HFFc6 (cell line): Measurements from ENCODE around the gene CCSER1. TPM values are rescaled to one million over a fixed set of nuclear protein-coding genes. Genes with fewer than 3 reads are reported as not detected.

ENCODE experiments used
- DNase-seq: peaks from one replicate; pipeline ENCODE4 v3.0.0-alpha.2; 2018
- H3K27ac Mint-ChIP-seq: 2 replicates; pipeline ENCODE4 v1.8.0; 2020; ENCODE audit warnings: mild to moderate bottlenecking, mixed read lengths
- H3K27me3 Mint-ChIP-seq: 2 replicates; pipeline ENCODE4 v1.8.0; 2021; ENCODE audit warnings: mild to moderate bottlenecking, moderate library complexity, mixed read lengths; ENCODE audit not compliant: insufficient read depth
- H3K36me3 Mint-ChIP-seq: 2 replicates; pipeline ENCODE4 v1.8.0; 2021; ENCODE audit warnings: low read depth, mixed read lengths
- H3K4me1 Mint-ChIP-seq: 2 replicates; pipeline ENCODE4 v1.8.0; 2020; ENCODE audit warnings: low read depth, mixed read lengths
- H3K4me3 Mint-ChIP-seq: 2 replicates; pipeline ENCODE4 v1.8.0; 2020; ENCODE audit warnings: mild to moderate bottlenecking, moderate library complexity, mixed read lengths
- H3K9me3 Mint-ChIP-seq: 2 replicates; pipeline ENCODE4 v1.8.0; 2020; ENCODE audit warnings: mild to moderate bottlenecking, mixed read lengths
- total RNA-seq, 6 experiments: library from RNA; stranded (reverse); fragmentation: NEBNext Ultra II Directional; extraction: Animal tissue kit (Norgen Biotek cat#: 25700); gene quantifications; 2 replicates in 1 of 6; 3 replicates in 5 of 6; pipeline ENCODE4 v1.2.3, GENCODE V29; 2021
- TF ChIP-seq, protein P1 (sequence below): fragments of 200-600 bp; sonication (generic); IDR thresholded peaks from 2 replicates; pipeline ENCODE4 v1.5.0; 2021; ENCODE audit warnings: antibody characterized with exemption, mild to moderate bottlenecking

CCSER1 gene
- total RNA-seq, 6 experiments from 2014 or later, result not detected

DNA sequence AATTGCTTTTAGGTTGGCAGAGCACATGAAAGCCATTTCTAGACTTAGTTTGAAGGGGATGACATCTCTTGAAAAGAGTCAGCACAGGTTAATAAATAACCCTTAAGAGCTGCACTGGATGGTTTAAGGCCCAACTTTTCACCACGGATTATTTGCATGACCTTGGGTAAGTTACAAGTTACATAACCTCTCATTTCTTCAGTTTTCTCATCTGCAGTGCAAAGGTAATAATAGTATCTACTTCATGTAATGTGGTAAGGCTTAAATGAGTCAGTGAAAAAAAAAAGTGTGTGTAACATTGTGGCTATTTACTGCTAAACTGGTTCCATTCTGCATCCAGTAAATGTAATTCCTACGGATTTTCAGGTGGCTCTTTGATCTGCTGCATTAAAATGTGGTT lies 715.8 kb downstream of the CCSER1 start:
- no peaks in the 10 kb centered on the region for H3K36me3 Mint-ChIP-seq
- H3K4me3 Mint-ChIP-seq, result no peak overlapping the region
- H3K27ac Mint-ChIP-seq, result no peak overlapping the region
- no peak for DNase-seq
- no peaks in the 10 kb centered on the region for H3K4me1 Mint-ChIP-seq
- peaks cover 17% of the 10 kb centered on the region; the same call in 1 of the 2 replicates for H3K9me3 Mint-ChIP-seq
- TF ChIP-seq, protein P1, sequence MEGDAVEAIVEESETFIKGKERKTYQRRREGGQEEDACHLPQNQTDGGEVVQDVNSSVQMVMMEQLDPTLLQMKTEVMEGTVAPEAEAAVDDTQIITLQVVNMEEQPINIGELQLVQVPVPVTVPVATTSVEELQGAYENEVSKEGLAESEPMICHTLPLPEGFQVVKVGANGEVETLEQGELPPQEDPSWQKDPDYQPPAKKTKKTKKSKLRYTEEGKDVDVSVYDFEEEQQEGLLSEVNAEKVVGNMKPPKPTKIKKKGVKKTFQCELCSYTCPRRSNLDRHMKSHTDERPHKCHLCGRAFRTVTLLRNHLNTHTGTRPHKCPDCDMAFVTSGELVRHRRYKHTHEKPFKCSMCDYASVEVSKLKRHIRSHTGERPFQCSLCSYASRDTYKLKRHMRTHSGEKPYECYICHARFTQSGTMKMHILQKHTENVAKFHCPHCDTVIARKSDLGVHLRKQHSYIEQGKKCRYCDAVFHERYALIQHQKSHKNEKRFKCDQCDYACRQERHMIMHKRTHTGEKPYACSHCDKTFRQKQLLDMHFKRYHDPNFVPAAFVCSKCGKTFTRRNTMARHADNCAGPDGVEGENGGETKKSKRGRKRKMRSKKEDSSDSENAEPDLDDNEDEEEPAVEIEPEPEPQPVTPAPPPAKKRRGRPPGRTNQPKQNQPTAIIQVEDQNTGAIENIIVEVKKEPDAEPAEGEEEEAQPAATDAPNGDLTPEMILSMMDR, result no peak
- H3K27me3 Mint-ChIP-seq, result peaks cover 2% of the 10 kb centered on the region

GRCh38 chr4:90844241-90844640 lies 717.0 kb downstream of the CCSER1 start:
- Mint-ChIP-seq H3K9me3 (peaks cover 17% of the 10 kb centered on the region), H3K36me3 (peaks cover 3% of the 10 kb centered on the region; the same call in 1 of the 2 replicates), H3K27ac (no peak overlapping the region), H3K4me1 (no peaks in the 10 kb centered on the region), H3K4me3 (no peak overlapping the region), H3K27me3 (no peaks in the 10 kb centered on the region; the same call in 1 of the 2 replicates)
- DNase-seq, result no peak
- TF ChIP-seq, protein P1, result no peak

DNA sequence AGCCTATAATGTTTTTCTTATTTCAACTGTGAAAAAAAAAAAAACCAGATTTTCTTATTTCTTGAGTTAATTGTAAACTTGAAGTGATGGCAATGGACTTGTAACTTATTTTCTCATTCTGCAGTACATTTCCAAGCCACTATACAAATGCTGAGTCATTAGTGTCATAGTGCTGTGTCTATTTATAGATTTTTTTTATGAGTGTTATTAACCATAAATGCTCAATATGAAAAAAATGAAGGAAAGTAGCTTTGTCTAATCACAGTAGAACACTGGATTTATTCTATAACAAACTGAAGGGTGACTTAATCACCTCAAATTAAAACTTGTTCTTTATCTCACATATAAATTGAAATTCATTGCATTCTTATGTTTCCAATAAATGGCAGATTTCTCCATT lies 718.6 kb downstream of the CCSER1 start:
- no peak overlapping the region for H3K27ac Mint-ChIP-seq
- no peak for DNase-seq
- no peaks in the 10 kb centered on the region for H3K4me1 Mint-ChIP-seq

DNA sequence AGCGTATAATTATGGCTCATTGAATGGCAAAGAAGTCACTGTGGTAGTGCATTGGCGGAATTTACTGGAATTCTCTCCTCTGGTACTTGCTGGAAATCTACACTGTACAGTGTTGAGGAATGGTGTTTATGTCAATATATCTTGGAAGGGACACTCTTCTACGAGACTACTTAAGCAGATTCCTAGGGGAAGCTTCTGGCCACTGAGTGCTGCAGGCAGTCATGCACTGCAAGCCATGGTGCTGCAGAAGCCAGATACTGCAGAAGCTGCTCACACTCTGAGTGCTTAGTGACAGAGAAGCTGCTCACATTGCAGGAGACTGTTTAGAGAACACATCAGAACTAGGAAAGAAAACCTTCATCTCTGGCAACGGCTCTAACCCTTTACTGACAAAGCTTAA lies 725.0 kb downstream of the CCSER1 start:
- Mint-ChIP-seq H3K27ac (no peak overlapping the region), H3K9me3 (peaks cover 32% of the 10 kb centered on the region), H3K4me3 (no peak overlapping the region), H3K27me3 (no peaks in the 10 kb centered on the region), H3K4me1 (no peaks in the 10 kb centered on the region), H3K36me3 (peaks cover 4% of the 10 kb centered on the region; the same call in 1 of the 2 replicates)
- TF ChIP-seq, protein P1, result no peak
- DNase-seq, result no peak

More for the DNA sequence above, 718.6 kb downstream of the CCSER1 start:
- TF ChIP-seq, protein P1, result no peak
- Mint-ChIP-seq H3K27me3 (no peaks in the 10 kb centered on the region; the same call in 1 of the 2 replicates), H3K9me3 (peaks cover 19% of the 10 kb centered on the region), H3K4me3 (no peak overlapping the region), H3K36me3 (peaks cover 4% of the 10 kb centered on the region; the same call in 1 of the 2 replicates)

DNA sequence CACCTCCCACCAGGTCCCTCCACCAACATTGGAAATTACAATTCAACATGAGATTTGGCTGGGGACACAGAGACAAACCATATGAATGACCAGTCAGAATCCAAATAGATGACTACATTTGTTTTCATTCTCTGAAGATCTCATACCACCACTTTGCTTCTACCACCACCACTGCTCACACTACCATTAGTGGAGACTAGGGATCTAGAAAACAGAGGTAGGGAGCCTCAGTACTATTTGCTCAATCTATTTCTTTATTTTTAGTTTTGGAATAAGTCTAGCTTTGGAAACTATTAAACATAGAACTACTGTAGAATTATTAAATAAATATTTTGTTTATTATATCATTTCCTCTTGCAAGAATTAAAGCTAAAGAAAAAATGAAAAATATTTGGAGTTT lies 727.9 kb downstream of the CCSER1 start:
- no peak for DNase-seq
- TF ChIP-seq, protein P1, result no peak
- Mint-ChIP-seq H3K9me3 (peaks cover 21% of the 10 kb centered on the region; the same call in 1 of the 2 replicates), H3K4me3 (no peak overlapping the region), H3K36me3 (no peaks in the 10 kb centered on the region), H3K27ac (no peak overlapping the region), H3K4me1 (no peaks in the 10 kb centered on the region), H3K27me3 (no peaks in the 10 kb centered on the region)
